Thoracic aorta (tissue), 2 donors: ENCODE results near the gene ITGB7. TPM values are rescaled to one million over a fixed set of nuclear protein-coding genes. Genes with fewer than 3 reads are reported as not detected.

Source experiments
- ATAC-seq: fragments of 150-250 bp; one replicate; pipeline ENCODE4 v1.8.0; 2017; ENCODE audit warnings: low read depth; ENCODE audit not compliant: insufficient number of reproducible peaks, low FRiP score
- DNase-seq: peaks from one replicate; pipeline ENCODE4 v3.0.0-alpha.2; 2020; ENCODE audit warnings: low spot score
- H3K27ac ChIP-seq, 2 donors: fragments of 200-600 bp; sonication (generic); 1 replicate in 1 of 2; 2 replicates in 1 of 2; pipeline ENCODE4 v1.5.1; 2016; ENCODE audit warnings: mild to moderate bottlenecking in 2 of 2, moderate library complexity in 2 of 2
- H3K27me3 ChIP-seq: fragments of 200-600 bp; sonication (generic); replicated peaks from 2 replicates; pipeline ENCODE4 v1.6.0; 2016; ENCODE audit warnings: mild to moderate bottlenecking; ENCODE audit not compliant: insufficient read depth
- H3K36me3 ChIP-seq: fragments of 200-600 bp; sonication (generic); one replicate; pipeline ENCODE4 v1.5.1; 2016
- H3K4me1 ChIP-seq, 2 donors: fragments of 200-600 bp; sonication (generic); 1 replicate in 1 of 2; 2 replicates in 1 of 2; pipeline versions ENCODE4 v1.5.1 to v1.6.0; 2016; ENCODE audit warnings: low read depth in 2 of 2, mild to moderate bottlenecking in 1 of 2; ENCODE audit not compliant: control insufficient read depth in 1 of 2
- H3K4me3 ChIP-seq: fragments of 200-600 bp; sonication (generic); 2 replicates; pipeline ENCODE4 v1.5.1; 2016; ENCODE audit warnings: mild to moderate bottlenecking
- H3K9me3 ChIP-seq: fragments of 200-600 bp; sonication (generic); 2 replicates; pipeline ENCODE4 v1.5.1; 2016
- total RNA-seq, 2 donors: library from RNA; depleted of rRNA; stranded (reverse); fragments of >200 nt; gene quantifications; one replicate each; pipeline versions ENCODE4 v1.1.0 to v1.2.3, GENCODE V29; 2016
- TF ChIP-seq, protein P1 (sequence below): fragments of 200-600 bp; sonication (generic); IDR thresholded peaks from one replicate; pipeline ENCODE4 v1.5.1; 2019; ENCODE audit warnings: antibody characterized with exemption

ITGB7 gene
- total RNA-seq, 2 donors from 2014 or later: 2.1 to 8.3 TPM

DNA sequence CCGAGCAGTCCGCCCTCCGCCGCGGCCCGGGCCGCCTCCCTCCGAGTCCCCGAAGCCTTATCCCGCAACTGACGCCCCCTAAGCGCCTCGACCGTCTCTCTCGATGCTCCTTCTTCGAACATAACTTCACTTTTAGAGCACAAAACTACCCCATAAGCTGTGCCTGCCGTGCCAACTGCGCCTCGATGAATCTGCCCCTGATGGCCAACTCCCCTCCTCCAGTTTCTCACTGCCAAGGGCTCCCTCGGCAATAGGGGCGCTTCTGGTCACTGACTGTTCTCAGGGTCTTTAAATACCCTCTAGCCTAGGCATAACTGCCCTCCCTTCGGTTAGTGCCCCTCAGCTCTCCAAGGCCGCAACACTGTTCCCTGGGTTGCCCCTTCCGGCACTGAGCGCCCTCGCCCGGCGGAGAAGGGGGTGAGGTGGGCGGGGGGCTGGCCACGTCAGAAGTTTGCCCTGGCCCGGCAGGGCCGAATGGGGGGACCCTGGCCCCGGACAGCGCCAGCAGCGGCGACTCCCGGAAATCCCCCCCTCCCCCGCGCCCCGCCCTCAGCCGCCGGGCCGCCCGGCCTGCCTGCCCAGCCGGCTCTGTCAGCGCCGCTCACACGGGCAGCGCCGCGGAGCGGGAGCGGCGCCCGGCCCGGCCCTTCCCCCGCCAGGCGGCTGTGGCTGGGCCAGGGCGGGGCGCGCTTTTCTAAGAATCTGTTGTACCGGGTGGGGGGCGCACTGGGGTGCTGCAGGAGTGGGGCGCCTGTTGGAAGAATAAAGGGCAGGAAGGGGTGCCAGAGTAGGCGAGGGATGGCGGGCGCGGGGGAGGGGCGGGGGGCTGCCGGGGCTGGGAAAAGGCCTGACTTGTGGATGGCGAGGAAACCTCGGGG lies 14.4 kb upstream of the ITGB7 start:
- Histone ChIP-seq H3K9me3 (no peaks in the 10 kb centered on the region), H3K27ac (peak overlapping the region; percentile 97 to 99), H3K27me3 (no peaks in the 10 kb centered on the region), H3K4me1 (peaks cover 42 to 65% of the 10 kb centered on the region in 2 donors), H3K36me3 (no peaks in the 10 kb centered on the region), H3K4me3 (peak overlapping the region; percentile 82)
- ATAC-seq: peak; percentile 38
- TF ChIP-seq, protein P1, sequence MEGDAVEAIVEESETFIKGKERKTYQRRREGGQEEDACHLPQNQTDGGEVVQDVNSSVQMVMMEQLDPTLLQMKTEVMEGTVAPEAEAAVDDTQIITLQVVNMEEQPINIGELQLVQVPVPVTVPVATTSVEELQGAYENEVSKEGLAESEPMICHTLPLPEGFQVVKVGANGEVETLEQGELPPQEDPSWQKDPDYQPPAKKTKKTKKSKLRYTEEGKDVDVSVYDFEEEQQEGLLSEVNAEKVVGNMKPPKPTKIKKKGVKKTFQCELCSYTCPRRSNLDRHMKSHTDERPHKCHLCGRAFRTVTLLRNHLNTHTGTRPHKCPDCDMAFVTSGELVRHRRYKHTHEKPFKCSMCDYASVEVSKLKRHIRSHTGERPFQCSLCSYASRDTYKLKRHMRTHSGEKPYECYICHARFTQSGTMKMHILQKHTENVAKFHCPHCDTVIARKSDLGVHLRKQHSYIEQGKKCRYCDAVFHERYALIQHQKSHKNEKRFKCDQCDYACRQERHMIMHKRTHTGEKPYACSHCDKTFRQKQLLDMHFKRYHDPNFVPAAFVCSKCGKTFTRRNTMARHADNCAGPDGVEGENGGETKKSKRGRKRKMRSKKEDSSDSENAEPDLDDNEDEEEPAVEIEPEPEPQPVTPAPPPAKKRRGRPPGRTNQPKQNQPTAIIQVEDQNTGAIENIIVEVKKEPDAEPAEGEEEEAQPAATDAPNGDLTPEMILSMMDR: no peak
- no peak for DNase-seq

DNA sequence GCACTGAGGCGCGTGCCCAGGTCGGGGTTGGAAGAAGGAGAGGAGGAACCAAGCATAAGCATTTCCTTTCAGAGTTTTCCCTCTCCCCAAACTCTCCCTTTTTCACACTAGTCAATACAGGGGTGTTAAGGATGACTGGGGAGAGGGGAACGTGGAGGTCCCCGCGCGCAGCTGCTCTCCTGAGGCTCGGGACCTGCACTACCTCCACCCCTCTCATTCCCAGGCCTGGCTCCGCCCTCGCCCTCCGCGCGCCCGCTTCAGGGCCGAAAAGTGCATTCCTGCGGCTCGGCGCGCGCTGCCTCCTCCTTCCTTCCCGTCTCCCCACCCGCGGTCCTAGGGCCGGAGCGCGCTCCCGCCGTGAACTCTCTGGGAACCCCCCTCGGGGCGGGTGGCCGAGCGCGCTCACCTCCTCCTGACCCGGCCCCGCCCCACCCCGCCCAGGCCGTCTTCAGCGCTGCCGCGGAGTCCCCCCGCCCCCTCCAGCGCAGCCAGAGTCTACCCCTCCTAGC lies 13.7 kb upstream of the ITGB7 start:
- TF ChIP-seq, protein P1: no peak
- Histone ChIP-seq H3K4me1 (peaks cover 42 to 64% of the 10 kb centered on the region in 2 donors), H3K4me3 (peak overlapping the region; percentile 82), H3K9me3 (no peaks in the 10 kb centered on the region), H3K27me3 (no peaks in the 10 kb centered on the region), H3K27ac (peak overlapping the region; percentile 97 to 99), H3K36me3 (no peaks in the 10 kb centered on the region)
- ATAC-seq (peak; percentile 44), DNase-seq (peak; percentile 47)

DNA sequence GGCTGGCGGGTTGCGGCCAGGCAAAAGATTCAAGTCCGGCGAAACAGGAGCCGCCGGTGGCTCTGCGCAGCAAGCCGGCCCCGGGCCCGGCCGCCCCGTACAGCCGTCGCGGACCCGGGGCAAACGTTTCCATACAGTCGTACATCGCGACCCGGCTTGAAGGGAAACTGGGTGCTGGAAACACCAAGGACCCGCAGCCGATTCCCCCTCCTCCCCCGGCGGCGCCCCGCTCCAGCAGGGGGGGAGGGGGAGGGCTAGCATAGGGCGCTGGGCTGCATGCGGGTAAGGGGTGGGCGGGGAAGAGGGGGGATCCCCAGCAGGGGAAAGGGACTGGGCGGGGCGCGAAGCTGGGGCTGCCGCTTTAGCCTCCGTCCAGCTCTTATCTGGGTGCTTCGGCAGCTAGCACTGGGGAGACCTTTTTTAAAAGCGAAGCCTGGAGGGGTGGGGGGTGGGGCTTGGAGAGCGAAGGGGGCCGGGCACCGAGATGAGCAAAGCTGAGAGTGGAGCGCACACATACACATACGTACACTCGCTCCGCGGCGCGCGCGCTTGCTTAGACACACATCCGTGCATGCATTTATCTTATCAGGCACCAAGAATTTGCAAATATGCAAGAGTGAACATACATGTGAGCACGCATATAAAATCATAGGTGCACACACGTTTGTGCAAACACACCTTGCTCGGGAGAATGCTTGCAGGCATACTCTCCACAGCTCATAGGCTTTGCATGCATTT lies 13.1 kb upstream of the ITGB7 start:
- DNase-seq (no peak), ATAC-seq (no peak)
- no peaks in the 10 kb centered on the region for H3K27me3 ChIP-seq
- H3K4me1 ChIP-seq: peaks cover 42 to 63% of the 10 kb centered on the region in 2 donors
- peak overlapping the region; percentile 40 to 97 for H3K27ac ChIP-seq
- peaks cover under 1% of the 10 kb centered on the region for H3K36me3 ChIP-seq
- TF ChIP-seq, protein P1: no peak
- no peaks in the 10 kb centered on the region for H3K9me3 ChIP-seq
- peak overlapping the region; percentile 82 for H3K4me3 ChIP-seq

DNA sequence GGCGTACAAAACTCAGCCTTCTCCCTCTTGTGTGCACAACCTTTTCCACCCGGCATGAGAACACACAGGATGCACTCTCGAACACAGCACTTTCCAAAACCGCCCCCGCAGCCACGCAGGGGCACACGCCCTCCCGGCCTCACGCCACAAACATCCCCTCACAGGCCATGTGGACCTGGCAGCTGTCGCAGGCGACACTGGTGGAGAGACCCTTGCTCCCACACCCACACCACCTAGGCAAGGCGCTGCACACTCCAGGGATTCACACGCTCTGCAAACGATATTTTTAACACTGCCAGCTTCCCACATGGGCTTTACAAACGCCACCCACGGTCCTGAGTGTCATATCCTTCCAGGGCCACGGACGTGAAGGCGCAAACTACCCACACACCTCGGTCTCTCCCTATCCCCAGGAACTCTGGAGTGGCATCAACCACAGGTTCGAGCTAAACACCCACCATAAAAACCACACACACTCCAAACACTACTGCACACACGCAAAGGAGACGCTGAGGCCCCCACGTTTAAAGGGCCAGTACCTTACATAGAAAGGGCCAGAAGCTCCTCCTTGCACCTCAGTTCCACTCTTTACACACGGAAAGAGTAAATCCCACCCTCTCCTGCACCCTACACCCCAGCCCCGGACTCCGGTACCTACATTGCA lies 12.4 kb upstream of the ITGB7 start:
- ATAC-seq (no peak), DNase-seq (no peak)
- Histone ChIP-seq H3K27ac (peak overlapping the region; percentile 40 to 51), H3K4me3 (peak overlapping the region; percentile 82), H3K9me3 (no peaks in the 10 kb centered on the region), H3K27me3 (no peaks in the 10 kb centered on the region), H3K4me1 (peaks cover 38 to 63% of the 10 kb centered on the region in 2 donors), H3K36me3 (peaks cover 8% of the 10 kb centered on the region)
- TF ChIP-seq, protein P1: no peak
